Neural progenitor cell (in vitro differentiated cells): Measurements from ENCODE around the gene CFAP92.

Experiments
- CTCF ChIP-seq: fragments of 200-600 bp; sonication (generic); IDR thresholded peaks from 2 replicates; pipeline ENCODE4 v1.5.1; 2017; ENCODE audit warnings: antibody characterized with exemption, mild to moderate bottlenecking
- EZH2 ChIP-seq: fragments of 200-600 bp; sonication (generic); IDR thresholded peaks from 2 replicates; pipeline ENCODE4 v1.6.1; 2017; ENCODE audit warnings: antibody characterized with exemption, mild to moderate bottlenecking, moderate library complexity

DNA sequence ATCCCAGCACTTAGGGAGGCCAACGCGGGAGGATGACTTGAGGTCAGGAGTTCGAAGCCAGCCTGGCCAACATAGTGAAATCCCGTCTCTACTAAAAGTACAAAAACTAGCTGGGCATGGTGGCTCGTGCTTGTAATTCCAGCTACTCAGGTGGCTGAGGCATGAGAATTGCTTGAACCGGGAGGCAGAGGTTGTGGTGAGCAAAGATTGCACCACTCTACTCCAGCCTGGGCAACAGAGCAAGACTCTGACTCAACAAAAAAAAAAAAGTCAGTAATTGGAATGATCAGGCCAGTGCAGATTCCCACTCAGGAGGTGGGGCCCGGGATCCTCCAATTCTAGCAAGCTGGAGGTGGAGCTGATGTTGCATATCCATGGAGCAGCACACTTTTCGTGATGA lies 5.6 kb downstream of the CFAP92 start:
- TF ChIP-seq CTCF: no peak
- no peak for TF ChIP-seq EZH2
